Measurements from ENCODE around the gene NANOS2.
A peak's percentile ranks its signal among the peaks of the same experiment; 100 is the strongest.

NANOS2 gene

GRCh38 chr19:45895519-45895972 lies 19.0 kb downstream of the NANOS2 start:
- DNase-seq (ENCODE audit: low spot score) = no peak

- no peak for DNase-seq (ENCODE audit: low spot score)
These were observed 23.7 kb downstream of the NANOS2 start for GRCh38 chr19:45890877-45891276.

GRCh38 chr19:45889210-45889885 lies 25.2 kb downstream of the NANOS2 start:
- no peak for DNase-seq (ENCODE audit: low spot score)

GRCh38 chr19:45887200-45887710 lies 27.3 kb downstream of the NANOS2 start:
- no peak for DNase-seq (ENCODE audit: low spot score)

- DNase-seq (ENCODE audit: low spot score) = peak; percentile 95
These were observed 28.0 kb downstream of the NANOS2 start for GRCh38 chr19:45886427-45887199.

GRCh38 chr19:45885556-45886426 lies 28.8 kb downstream of the NANOS2 start, which contains the start of gene IRF2BP1:
IRF2BP1 (minus strand) TSS chr19:45886141; CDS start chr19:45885774, 367 bp downstream.
- peak; percentile 95 for DNase-seq (ENCODE audit: low spot score)

GRCh38 chr19:45884682-45885555 lies 29.7 kb downstream of the NANOS2 start:
- DNase-seq (ENCODE audit: low spot score) = no peak

- no peak for DNase-seq (ENCODE audit: low spot score)
These were observed 30.5 kb downstream of the NANOS2 start for GRCh38 chr19:45883881-45884681.

- no peak for DNase-seq (ENCODE audit: low spot score)
These were observed 31.0 kb downstream of the NANOS2 start for GRCh38 chr19:45883586-45883880.

- DNase-seq (ENCODE audit: low spot score) = no peak
These were observed 31.7 kb downstream of the NANOS2 start for GRCh38 chr19:45882652-45883585.

- DNase-seq (ENCODE audit: low spot score) = no peak
These were observed 32.6 kb downstream of the NANOS2 start for GRCh38 chr19:45881909-45882528.

- no peak for DNase-seq (ENCODE audit: low spot score)
These were observed 33.3 kb downstream of the NANOS2 start for GRCh38 chr19:45881082-45881908.

GRCh38 chr19:45879971-45880370 lies 34.6 kb downstream of the NANOS2 start:
- DNase-seq (ENCODE audit: low spot score) = no peak

- DNase-seq (ENCODE audit: low spot score) = no peak
These were observed 35.5 kb downstream of the NANOS2 start for GRCh38 chr19:45879055-45879454.

- no peak for DNase-seq (ENCODE audit: low spot score)
These were observed 36.4 kb downstream of the NANOS2 start for GRCh38 chr19:45878043-45878794.

GRCh38 chr19:45876411-45877197 lies 38.0 kb downstream of the NANOS2 start:
- DNase-seq (ENCODE audit: low spot score) = no peak

GRCh38 chr19:45876161-45876410 lies 38.5 kb downstream of the NANOS2 start:
- DNase-seq (ENCODE audit: low spot score) = no peak

Measured in left forelimb (tissue), 1 donor.